SH-SY5Y (cell line): Measurements from ENCODE around the gene SLC43A1.

Experiments
- GATA2 ChIP-seq: IDR thresholded peaks from 2 replicates; pipeline ENCODE4 v1.6.1; 2011; ENCODE audit warnings: mild to moderate bottlenecking, low read depth, low read length
- GATA3 ChIP-seq: IDR thresholded peaks from 2 replicates; pipeline ENCODE4 v1.6.1; 2011; ENCODE audit warnings: low read depth, mild to moderate bottlenecking, low read length, moderate library complexity

GRCh38 chr11:57498540-57498939 lies 17.0 kb downstream of the SLC43A1 start:
- TF ChIP-seq GATA2 (no peak), GATA3 (no peak)
